T-helper 17 cell (primary cell): Measurements from ENCODE around the gene NUP188. TPM values are rescaled to one million over a fixed set of nuclear protein-coding genes. Genes with fewer than 3 reads are reported as not detected.
"Not testable (repeated sequence)": the region's sequence is repeated elsewhere in the genome, so short reads cannot be mapped to it uniquely, and the experiment has no call there.

Source experiments
- ATAC-seq: fragments of 150-1000 bp; cut with Tn5 transposase; 2 replicates; pipeline ENCODE4 v1.10.0; 2021; ENCODE audit warnings: mild to moderate bottlenecking, moderate library complexity
- DNase-seq, 3 donors: peaks; one replicate each; pipeline versions ENCODE4 v3.0.0 to v3.0.0-alpha.2; 2020 to 2021
- H3K9me3 ChIP-seq: one replicate; pipeline ENCODE4 v1.7.0; 2013; ENCODE audit warnings: low read length, mild to moderate bottlenecking; ENCODE audit not compliant: control insufficient read depth, poor library complexity, severe bottlenecking
- H3K27ac Mint-ChIP-seq: one replicate; pipeline ENCODE4 v1.8.0; 2022; ENCODE audit warnings: mild to moderate bottlenecking, moderate library complexity, mixed read lengths
- H3K27me3 Mint-ChIP-seq: one replicate; pipeline ENCODE4 v1.8.0; 2022; ENCODE audit warnings: mixed read lengths
- H3K36me3 Mint-ChIP-seq: one replicate; pipeline ENCODE4 v1.8.0; 2022; ENCODE audit warnings: low read depth, mixed read lengths
- H3K4me1 Mint-ChIP-seq: one replicate; pipeline ENCODE4 v1.8.0; 2022; ENCODE audit warnings: mild to moderate bottlenecking, mixed read lengths
- H3K4me3 Mint-ChIP-seq: one replicate; pipeline ENCODE4 v1.8.0; 2022; ENCODE audit warnings: mild to moderate bottlenecking, moderate library complexity, mixed read lengths
- total RNA-seq, 4 donors: library from RNA in 2 of 4; stranded (reverse) in 2 of 4; gene quantifications; one replicate each; pipeline ENCODE4 v1.2.3 and lab custom pipeline; 2022 to 2026

The NUP188 gene
- total RNA-seq, 2 donors from 2014 or later = 62.2 to 75.1 TPM

- Mint-ChIP-seq H3K27ac (no peak overlapping the region), H3K4me1 (peaks cover 7% of the 10 kb centered on the region)
These were observed 6.3 kb upstream of the NUP188 start for GRCh38 chr9:128940946-128941755.

GRCh38 chr9:128943832-128944620, 3.5 kb upstream of the NUP188 start:
- Mint-ChIP-seq H3K27ac (peak overlapping the region; percentile 34), H3K4me3 (no peak overlapping the region), H3K4me1 (peaks cover 23% of the 10 kb centered on the region), H3K36me3 (no peaks in the 10 kb centered on the region), H3K27me3 (no peaks in the 10 kb centered on the region)
- no peak for ATAC-seq
- no peaks in the 10 kb centered on the region for H3K9me3 ChIP-seq
- no peak for DNase-seq

More at GRCh38 chr9:128940946-128941755, 6.3 kb upstream of the NUP188 start:
- ATAC-seq (no peak), DNase-seq (no peak)
- no peaks in the 10 kb centered on the region for H3K36me3 Mint-ChIP-seq
- H3K27me3 Mint-ChIP-seq = no peaks in the 10 kb centered on the region
- H3K9me3 ChIP-seq = no peaks in the 10 kb centered on the region
- H3K4me3 Mint-ChIP-seq = no peak overlapping the region

DNA sequence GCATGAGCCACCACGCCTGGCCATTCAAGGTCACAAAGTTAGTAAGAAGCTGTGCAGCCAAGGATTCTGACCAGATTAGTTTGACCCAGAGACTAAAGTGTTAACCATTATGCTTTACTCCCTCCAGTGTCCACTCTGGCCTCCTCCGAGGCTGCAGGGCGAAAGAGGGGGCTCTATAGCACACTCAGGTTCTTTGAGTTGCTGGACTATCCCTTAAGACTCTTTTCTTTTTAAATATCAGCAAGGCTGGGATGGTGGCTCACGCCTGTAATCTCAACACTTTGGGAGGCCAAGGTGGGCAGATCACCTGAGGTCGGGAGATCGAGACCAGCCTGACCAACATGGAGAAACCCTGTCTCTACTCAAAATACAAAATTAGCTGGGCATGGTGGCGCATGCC, 2.5 kb upstream of the NUP188 start:
- not testable (repeated sequence) for H3K4me3 Mint-ChIP-seq, DNase-seq, H3K9me3 ChIP-seq, H3K27me3 Mint-ChIP-seq, H3K36me3 Mint-ChIP-seq, ATAC-seq
- Mint-ChIP-seq H3K4me1 (peaks cover 23% of the 10 kb centered on the region), H3K27ac (peak overlapping the region; percentile 34)

- H3K4me1 Mint-ChIP-seq = peaks cover 25% of the 10 kb centered on the region
- H3K27ac Mint-ChIP-seq = peak overlapping the region; percentile 92
These were observed 1.5 kb upstream of the NUP188 start for GRCh38 chr9:128945798-128946501.

GRCh38 chr9:128946571-128947276, 775 bp upstream of the NUP188 start:
- Mint-ChIP-seq H3K36me3 (no peaks in the 10 kb centered on the region), H3K27ac (peak overlapping the region; percentile 92), H3K27me3 (no peaks in the 10 kb centered on the region), H3K4me3 (peak overlapping the region; percentile 98), H3K4me1 (peaks cover 25% of the 10 kb centered on the region)
- peak in 1 of 3 donors; percentile 22 for DNase-seq
- ATAC-seq = peak; percentile 18
- no peaks in the 10 kb centered on the region for H3K9me3 ChIP-seq

More at GRCh38 chr9:128945798-128946501, 1.5 kb upstream of the NUP188 start:
- no peaks in the 10 kb centered on the region for H3K9me3 ChIP-seq
- ATAC-seq = no peak
- peak overlapping the region; percentile 98 for H3K4me3 Mint-ChIP-seq
- DNase-seq = no peak
- no peaks in the 10 kb centered on the region for H3K27me3 Mint-ChIP-seq
- H3K36me3 Mint-ChIP-seq = no peaks in the 10 kb centered on the region

DNA sequence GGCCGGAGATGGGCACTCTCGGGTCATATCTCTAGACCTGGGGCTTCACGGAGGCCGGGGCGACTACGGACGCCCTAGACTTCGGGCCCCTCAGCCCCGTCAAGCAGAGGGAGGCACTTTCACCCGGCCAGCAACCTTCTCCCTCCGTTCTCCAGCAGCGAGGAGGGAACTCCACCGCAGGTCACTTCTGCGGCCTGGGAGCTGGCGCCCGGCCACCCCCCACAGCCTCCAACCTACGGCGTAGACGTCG, 297 bp upstream of the NUP188 start:
- no peak for ATAC-seq
- H3K4me1 Mint-ChIP-seq = peaks cover 25% of the 10 kb centered on the region
- H3K36me3 Mint-ChIP-seq = no peaks in the 10 kb centered on the region
- H3K9me3 ChIP-seq = no peaks in the 10 kb centered on the region
- peak overlapping the region; percentile 92 for H3K27ac Mint-ChIP-seq
- peak overlapping the region; percentile 98 for H3K4me3 Mint-ChIP-seq
- DNase-seq = no peak
- no peaks in the 10 kb centered on the region for H3K27me3 Mint-ChIP-seq

DNA sequence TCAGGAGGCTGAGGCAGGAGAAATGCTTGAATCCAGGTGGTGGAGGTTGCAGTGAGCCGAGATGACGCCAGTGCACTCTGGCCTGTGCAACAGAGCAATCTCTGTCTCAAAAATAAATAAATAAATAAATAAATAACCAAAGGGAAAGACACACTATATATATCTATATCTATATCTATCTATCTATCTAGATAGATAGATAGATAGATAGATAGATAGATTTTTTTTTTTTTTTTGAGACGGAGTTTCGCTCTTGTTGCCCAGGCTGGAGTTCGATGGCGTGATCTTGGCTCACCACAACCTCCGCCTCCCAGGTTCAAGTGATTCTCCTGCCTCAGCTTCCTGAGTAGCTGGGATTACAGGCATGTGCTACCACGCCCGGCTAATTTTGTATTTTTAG, 13.9 kb downstream of the NUP188 start:
- H3K27me3 Mint-ChIP-seq = not testable (repeated sequence)

GRCh38 chr9:128969491-128969890, 22.0 kb downstream of the NUP188 start:
- peaks cover 10% of the 10 kb centered on the region for H3K4me1 Mint-ChIP-seq
- H3K27ac Mint-ChIP-seq = no peak overlapping the region
- peaks cover 11% of the 10 kb centered on the region for H3K36me3 Mint-ChIP-seq
- ATAC-seq (no peak), DNase-seq (no peak)
- H3K9me3 ChIP-seq = no peaks in the 10 kb centered on the region
- H3K4me3 Mint-ChIP-seq = no peak overlapping the region
- no peaks in the 10 kb centered on the region for H3K27me3 Mint-ChIP-seq

More for the DNA sequence above, 13.9 kb downstream of the NUP188 start:
- H3K9me3 ChIP-seq, ATAC-seq, H3K27ac Mint-ChIP-seq, H3K4me3 Mint-ChIP-seq, DNase-seq, H3K36me3 Mint-ChIP-seq, H3K4me1 Mint-ChIP-seq: not testable (repeated sequence)

- peaks cover 8% of the 10 kb centered on the region for H3K36me3 Mint-ChIP-seq
- no peaks in the 10 kb centered on the region for H3K9me3 ChIP-seq
- H3K4me3 Mint-ChIP-seq = no peak overlapping the region
- ATAC-seq = no peak
- H3K27me3 Mint-ChIP-seq = no peaks in the 10 kb centered on the region
- H3K27ac Mint-ChIP-seq = no peak overlapping the region
- no peak for DNase-seq
- H3K4me1 Mint-ChIP-seq = peaks cover 10% of the 10 kb centered on the region
These were observed 25.5 kb downstream of the NUP188 start for GRCh38 chr9:128972956-128973355.

- H3K9me3 ChIP-seq = no peaks in the 10 kb centered on the region
- Mint-ChIP-seq H3K36me3 (peaks cover 3% of the 10 kb centered on the region), H3K4me1 (no peaks in the 10 kb centered on the region), H3K4me3 (no peak overlapping the region), H3K27me3 (no peaks in the 10 kb centered on the region), H3K27ac (no peak overlapping the region)
- ATAC-seq = no peak
- no peak for DNase-seq
These were observed 31.6 kb downstream of the NUP188 start for GRCh38 chr9:128979111-128979510.

DNA sequence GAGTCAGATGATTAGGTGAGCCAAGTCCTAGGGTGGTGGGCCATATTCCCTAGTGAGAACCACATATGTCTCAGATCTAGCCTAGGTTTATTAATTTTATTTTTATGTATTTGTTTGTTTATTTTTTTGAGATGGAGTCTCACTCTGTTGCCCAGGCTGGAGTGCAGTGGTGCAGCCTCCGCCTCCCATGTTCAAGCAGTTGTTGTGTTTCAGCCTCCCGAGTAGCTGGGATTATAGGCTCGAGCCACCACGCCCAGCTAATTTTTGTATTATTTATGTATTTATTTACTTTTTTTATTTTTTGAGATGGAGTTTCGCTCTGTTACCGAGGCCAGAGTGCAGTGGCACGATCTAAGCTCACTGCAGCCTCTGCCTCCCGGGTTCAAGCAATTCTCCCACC, 36.0 kb downstream of the NUP188 start:
- no peaks in the 10 kb centered on the region for H3K9me3 ChIP-seq
- H3K4me1 Mint-ChIP-seq = no peaks in the 10 kb centered on the region
- no peak for ATAC-seq
- H3K4me3 Mint-ChIP-seq = no peak overlapping the region
- peaks cover 10% of the 10 kb centered on the region for H3K36me3 Mint-ChIP-seq
- no peak overlapping the region for H3K27ac Mint-ChIP-seq
- no peak for DNase-seq
- no peaks in the 10 kb centered on the region for H3K27me3 Mint-ChIP-seq

GRCh38 chr9:128986671-128987070, 39.2 kb downstream of the NUP188 start:
- no peaks in the 10 kb centered on the region for H3K9me3 ChIP-seq
- DNase-seq (no peak), ATAC-seq (no peak)
- no peaks in the 10 kb centered on the region for H3K4me1 Mint-ChIP-seq
- no peaks in the 10 kb centered on the region for H3K27me3 Mint-ChIP-seq
- peaks cover 10% of the 10 kb centered on the region for H3K36me3 Mint-ChIP-seq
- H3K27ac Mint-ChIP-seq = no peak overlapping the region
- no peak overlapping the region for H3K4me3 Mint-ChIP-seq

DNA sequence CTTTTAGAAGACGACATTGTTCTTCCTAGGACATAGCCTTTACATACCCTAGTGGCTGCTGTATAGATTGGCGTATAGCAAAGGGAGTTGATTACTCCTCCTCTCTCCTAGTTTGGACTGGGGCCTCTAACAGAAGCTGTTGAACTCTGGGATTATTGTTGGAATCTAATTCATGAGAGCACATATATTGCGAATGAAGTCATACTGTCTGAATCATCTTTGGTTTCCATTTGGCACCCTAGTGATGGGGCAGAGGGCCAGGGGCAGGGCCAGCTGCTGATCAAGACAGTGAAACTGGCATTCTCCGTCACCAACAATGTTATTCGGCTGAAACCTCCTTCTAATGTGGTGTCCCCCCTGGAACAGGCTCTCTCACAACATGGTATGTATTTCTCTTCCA, 40.3 kb downstream of the NUP188 start:
- H3K36me3 Mint-ChIP-seq = peaks cover 13% of the 10 kb centered on the region
- no peak overlapping the region for H3K4me3 Mint-ChIP-seq
- H3K27me3 Mint-ChIP-seq = no peaks in the 10 kb centered on the region
- H3K4me1 Mint-ChIP-seq = peaks cover 2% of the 10 kb centered on the region
- H3K9me3 ChIP-seq = no peaks in the 10 kb centered on the region
- ATAC-seq (no peak), DNase-seq (no peak)
- no peak overlapping the region for H3K27ac Mint-ChIP-seq
